GM18951 (cell line): ENCODE data around the gene PERP.
"Not testable (repeated sequence)": the region's sequence is repeated elsewhere in the genome, so short reads cannot be mapped to it uniquely, and the experiment has no call there.

Experiments
- POLR2A ChIP-seq: IDR thresholded peaks from 4 replicates; pipeline ENCODE4 v1.6.1; 2011; ENCODE audit warnings: mild to moderate bottlenecking; ENCODE audit not compliant: insufficient read length, insufficient read depth; ENCODE audit errors: extremely low read depth
- in situ Hi-C: fragments of 300-500 bp; cut with MboI; formaldehyde crosslinking; loops from one replicate; pipeline ENCODE4 v1.12.0; 2022; ENCODE audit warnings: low sequenced_read_pairs, mixed read lengths, inconsistent platforms; ENCODE audit not compliant: unreplicated experiment

PERP gene

GRCh38 chr6:138099832-138100231 lies 7.4 kb downstream of the PERP start:
- in situ Hi-C loops: no loop called here
- TF ChIP-seq POLR2A: no peak

GRCh38 chr6:138098306-138098705 lies 8.9 kb downstream of the PERP start:
- in situ Hi-C loops: no loop called here
- TF ChIP-seq POLR2A: no peak

GRCh38 chr6:138094260-138094659 lies 13.0 kb downstream of the PERP start:
- no peak for TF ChIP-seq POLR2A
- in situ Hi-C loops: no loop called here

GRCh38 chr6:138093632-138094031 lies 13.6 kb downstream of the PERP start:
- in situ Hi-C loops: no loop called here
- TF ChIP-seq POLR2A: no peak

GRCh38 chr6:138092686-138093085 lies 14.5 kb downstream of the PERP start:
- in situ Hi-C loops: no loop called here
- TF ChIP-seq POLR2A: no peak

- in situ Hi-C loops: no loop called here
- TF ChIP-seq POLR2A: no peak
Measured at GRCh38 chr6:138089325-138089724, 17.9 kb downstream of the PERP start.

GRCh38 chr6:138088326-138088762 lies 18.9 kb downstream of the PERP start:
- in situ Hi-C loops: no loop called here
- no peak for TF ChIP-seq POLR2A

- in situ Hi-C loops: no loop called here
- no peak for TF ChIP-seq POLR2A
Measured at GRCh38 chr6:138087593-138088325, 19.5 kb downstream of the PERP start.

- in situ Hi-C loops: no loop called here
Measured at GRCh38 chr6:138086573-138087196, 20.5 kb downstream of the PERP start.

GRCh38 chr6:138085839-138086222 lies 21.4 kb downstream of the PERP start:
- in situ Hi-C loops: no loop called here

More at GRCh38 chr6:138086573-138087196, 20.5 kb downstream of the PERP start:
- TF ChIP-seq POLR2A: no peak

GRCh38 chr6:138084904-138085838 lies 22.0 kb downstream of the PERP start:
- in situ Hi-C loops: no loop called here
- TF ChIP-seq POLR2A: no peak

More at GRCh38 chr6:138085839-138086222, 21.4 kb downstream of the PERP start:
- no peak for TF ChIP-seq POLR2A

- in situ Hi-C loops: no loop called here
- TF ChIP-seq POLR2A: no peak
Measured at GRCh38 chr6:138082232-138082631, 25.0 kb downstream of the PERP start.

GRCh38 chr6:138079556-138079955 lies 27.7 kb downstream of the PERP start:
- in situ Hi-C loops: not testable (repeated sequence)
